Right hindlimb (tissue), 1 donor: ENCODE measurements around the gene CNTN5.
A peak's percentile ranks its signal among the peaks of the same experiment; 100 is the strongest.
"Not testable (repeated sequence)": the region's sequence is repeated elsewhere in the genome, so short reads cannot be mapped to it uniquely, and the experiment has no call there.

ENCODE experiments used
- DNase-seq: peaks from one replicate; pipeline ENCODE4 v3.0.0-alpha.2; 2018

CNTN5 gene

GRCh38 chr11:99020352-99021225 lies at the start of gene CNTN5:
Gene CNTN5 (plus strand): TSS chr11:99020949.
- DNase-seq, result peak; percentile 81

- DNase-seq, result no peak
Observed at GRCh38 chr11:98979205-98979604, 41.5 kb upstream of the CNTN5 start.

GRCh38 chr11:99015634-99016454 lies 4.9 kb upstream of the CNTN5 start:
- DNase-seq, result no peak

- DNase-seq, result no peak
Observed at GRCh38 chr11:99019696-99020095, 1.1 kb upstream of the CNTN5 start.

DNA sequence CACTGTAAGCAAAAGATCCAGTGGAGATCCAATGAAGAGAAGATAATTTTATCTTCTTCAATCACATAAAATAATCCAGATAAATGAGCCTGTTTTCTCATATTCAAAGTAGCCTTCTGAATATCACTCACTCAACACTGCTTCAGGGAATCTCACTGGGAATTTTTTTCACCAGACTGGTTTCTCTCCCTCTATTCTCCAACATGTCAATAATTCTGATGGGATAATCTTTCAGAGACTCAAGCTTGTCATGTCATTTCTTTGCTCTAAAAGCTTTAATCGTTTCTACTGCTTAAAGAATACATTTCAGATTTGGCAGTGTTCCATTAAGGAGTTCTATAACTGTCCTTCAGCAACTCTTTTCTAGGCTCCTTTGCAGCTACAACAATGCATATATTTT lies 16.3 kb downstream of the CNTN5 start:
- DNase-seq, result no peak

DNA sequence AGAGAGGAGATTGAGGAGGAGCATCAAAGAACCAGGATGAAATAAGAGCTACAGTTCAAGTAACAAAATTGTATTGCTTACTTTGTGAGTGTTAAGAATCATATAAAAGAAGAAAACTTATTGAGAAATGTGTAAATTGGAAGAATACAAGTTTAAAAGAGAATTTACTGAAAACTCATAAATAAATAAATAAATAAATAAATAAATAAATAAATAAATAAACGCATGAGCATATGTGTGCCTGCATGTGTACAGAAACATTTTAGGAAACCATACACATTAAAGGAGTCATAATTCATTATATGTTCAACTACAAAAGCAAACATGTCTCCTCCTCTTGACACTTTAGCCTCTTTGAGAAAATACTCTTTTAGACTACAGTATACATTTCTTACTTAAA lies 42.6 kb downstream of the CNTN5 start:
- no peak for DNase-seq

DNA sequence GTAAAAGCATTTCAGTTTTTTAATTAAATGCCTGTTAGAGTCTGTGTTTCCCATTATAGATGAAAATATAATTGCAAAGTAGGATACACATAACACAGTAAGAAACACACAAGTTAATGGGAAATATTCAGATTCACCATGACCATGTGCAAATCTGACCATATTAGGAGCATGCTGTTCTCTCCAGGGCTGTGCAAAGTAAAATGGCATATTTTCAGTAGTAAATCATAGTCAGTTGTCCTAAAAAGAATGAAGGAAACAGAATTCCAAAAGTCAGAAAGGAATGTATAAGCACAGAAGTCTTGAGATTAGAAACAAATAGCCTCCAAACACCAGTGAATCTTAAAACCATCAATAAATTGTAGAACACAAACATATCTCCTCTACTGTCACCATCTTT lies 44.4 kb downstream of the CNTN5 start:
- DNase-seq, result no peak

DNA sequence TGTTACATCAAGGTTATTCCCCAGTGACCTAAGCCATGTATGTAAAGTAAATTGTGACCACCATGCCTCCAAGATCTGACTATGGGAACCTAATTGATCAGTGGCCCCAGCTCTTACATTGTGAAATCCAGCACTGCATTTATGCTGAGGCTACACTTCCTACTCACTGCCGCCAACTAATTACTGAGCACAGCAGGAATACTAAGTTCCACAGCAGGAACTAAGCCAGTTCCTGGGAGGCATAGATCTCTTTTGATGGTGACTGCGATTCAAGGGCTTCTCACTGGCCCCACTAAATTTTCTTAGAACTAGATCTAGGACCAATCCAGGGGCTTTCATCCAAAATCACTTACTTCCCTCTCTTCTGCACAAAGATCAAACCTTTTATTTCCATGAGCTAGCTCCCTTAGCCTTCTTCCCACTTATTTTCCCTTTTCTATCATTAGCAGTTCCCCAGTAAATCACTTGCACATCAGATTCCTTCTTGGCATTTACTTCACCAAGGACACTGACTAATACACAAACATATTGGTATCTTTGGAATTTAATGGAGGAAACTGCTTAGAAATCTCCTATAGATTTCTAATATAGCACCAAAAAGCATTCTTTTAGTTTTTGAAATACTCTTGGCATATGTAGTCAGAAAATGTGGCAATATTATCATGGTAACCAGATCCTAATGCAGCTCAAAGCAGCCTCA lies 46.0 kb downstream of the CNTN5 start:
- no peak for DNase-seq

DNA sequence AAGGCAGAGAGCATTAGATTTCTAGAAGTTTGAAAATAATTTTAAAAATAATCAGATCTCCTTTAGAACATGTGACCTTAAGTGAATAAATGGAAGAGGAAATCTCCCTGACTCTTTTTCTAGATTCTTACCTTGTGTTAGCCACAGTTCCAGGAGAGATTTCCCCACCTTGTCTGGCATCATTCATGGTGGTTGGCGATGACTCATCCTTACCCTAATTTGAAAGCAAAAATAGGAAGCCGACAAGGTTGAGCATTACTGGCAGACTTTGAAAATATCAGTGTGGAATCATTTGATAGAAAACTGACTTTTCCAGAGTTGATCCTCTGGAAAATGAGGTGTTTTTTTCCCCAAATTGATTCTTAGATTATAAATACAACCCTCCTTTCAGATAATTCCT lies 48.1 kb downstream of the CNTN5 start:
- no peak for DNase-seq

DNA sequence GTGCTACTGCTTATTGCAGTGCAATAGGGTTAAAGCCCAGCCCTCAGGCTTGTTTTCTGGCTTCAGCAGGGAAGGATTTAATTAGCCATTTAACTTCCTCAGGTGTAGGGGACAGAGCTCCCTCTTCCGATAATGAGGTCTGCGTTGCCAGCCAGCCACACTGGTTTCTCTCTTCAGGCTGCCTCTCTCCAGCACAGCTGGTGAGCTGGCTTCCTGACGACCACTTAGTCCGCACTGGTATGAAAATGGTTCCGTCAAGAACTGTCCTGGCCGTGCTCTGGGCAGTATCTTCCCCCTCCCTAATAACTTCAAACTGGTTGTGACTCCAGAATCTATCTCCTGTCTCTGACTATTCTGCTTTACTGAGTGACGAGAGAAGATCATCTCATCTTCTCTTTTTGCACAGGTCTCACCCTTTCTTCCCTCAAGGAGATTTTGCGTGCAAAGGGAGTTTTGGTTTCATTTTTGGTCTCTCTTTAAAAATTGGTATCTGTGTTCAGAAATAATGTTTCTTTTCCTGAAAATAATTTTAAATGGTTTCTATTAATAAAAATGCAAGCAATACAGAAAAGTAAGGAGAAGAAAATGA lies 49.2 kb downstream of the CNTN5 start:
- DNase-seq, result peak; percentile 44

- no peak for DNase-seq
Observed at GRCh38 chr11:99079576-99079975, 58.8 kb downstream of the CNTN5 start.

GRCh38 chr11:99080154-99080553 lies 59.4 kb downstream of the CNTN5 start:
- no peak for DNase-seq

DNA sequence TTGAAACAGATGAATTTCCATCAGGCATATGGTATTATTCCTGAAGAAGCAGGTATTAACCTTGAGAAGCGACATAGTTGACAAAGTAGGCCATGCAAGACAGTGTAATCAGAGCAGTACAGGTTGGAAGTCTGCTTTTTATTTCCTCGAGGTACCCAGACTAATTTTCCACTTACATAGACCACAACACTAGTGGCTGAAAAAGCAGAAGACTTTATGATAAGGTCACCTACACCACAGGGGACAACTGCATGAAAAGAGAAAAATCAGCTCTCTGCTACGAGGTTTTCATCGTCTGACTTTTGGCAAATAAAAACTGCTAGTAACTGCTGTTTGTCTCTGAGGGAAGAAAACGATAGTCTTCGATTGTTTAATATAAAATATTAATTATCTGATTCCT lies 77.5 kb downstream of the CNTN5 start:
- no peak for DNase-seq

DNA sequence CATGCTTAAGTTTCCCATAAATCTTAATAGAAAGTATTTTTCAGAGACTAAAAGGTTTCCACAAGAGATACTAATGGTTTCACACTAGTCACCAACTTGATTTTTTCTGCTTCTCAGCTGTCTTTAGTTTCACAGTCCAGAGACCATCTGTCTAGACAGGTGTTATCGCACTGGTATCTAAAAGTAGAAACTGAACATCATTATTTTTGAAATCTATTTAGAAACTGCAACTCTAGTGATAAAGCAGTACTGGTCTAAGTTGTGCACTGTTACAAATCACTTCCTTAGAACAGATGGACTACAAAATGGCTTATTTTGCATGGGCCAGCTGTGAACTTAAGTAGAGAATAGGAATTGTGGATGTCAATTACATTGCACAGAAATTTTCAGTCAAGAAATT lies 78.0 kb downstream of the CNTN5 start:
- DNase-seq, result no peak

DNA sequence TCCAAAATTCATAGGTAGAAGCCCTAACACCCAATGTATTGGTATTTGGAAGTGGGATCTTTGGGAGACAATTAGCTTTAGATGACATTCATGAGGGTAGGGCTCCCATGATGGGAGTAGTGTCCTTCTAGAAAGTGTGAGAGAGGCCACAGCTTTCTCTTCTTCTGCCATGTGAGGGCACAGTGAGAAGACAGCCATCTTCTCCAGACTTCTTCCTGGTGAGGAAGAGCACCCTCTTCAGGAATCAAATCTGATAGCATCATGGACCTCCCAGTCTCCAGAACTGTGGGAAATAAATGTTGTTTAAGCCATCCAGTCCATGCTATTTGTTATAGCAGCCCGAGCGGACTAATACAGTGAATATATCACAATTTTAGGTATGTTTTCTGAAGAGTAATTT lies 96.9 kb downstream of the CNTN5 start:
- DNase-seq, result no peak

- DNase-seq, result not testable (repeated sequence)
Observed at GRCh38 chr11:99133862-99134261, 113.1 kb downstream of the CNTN5 start.

- no peak for DNase-seq
Observed at GRCh38 chr11:99135508-99135907, 114.8 kb downstream of the CNTN5 start.

GRCh38 chr11:99142237-99142636 lies 121.5 kb downstream of the CNTN5 start:
- DNase-seq, result no peak

- no peak for DNase-seq
Observed at GRCh38 chr11:99148352-99148751, 127.6 kb downstream of the CNTN5 start.

DNA sequence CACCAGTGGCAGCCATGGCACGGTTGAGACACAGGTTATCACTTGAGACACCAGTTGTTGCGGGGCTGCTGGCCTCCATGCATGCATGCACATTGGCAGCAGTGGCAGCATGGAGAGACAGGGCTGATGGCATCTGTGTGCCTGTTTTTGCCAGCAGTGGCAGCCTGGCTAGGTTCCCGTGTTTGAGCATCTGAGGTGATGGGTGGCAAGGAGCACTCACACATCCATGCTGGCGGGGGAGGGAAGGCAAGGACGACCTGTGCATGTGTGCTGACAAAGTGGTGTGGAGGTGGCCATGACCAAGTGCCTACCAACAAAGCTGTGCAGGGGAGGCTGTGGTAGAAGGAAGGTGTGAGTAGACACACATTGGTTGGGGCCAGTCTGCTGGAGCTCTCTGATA lies 133.5 kb downstream of the CNTN5 start:
- no peak for DNase-seq

- no peak for DNase-seq
Observed at GRCh38 chr11:99160447-99160846, 139.7 kb downstream of the CNTN5 start.

DNA sequence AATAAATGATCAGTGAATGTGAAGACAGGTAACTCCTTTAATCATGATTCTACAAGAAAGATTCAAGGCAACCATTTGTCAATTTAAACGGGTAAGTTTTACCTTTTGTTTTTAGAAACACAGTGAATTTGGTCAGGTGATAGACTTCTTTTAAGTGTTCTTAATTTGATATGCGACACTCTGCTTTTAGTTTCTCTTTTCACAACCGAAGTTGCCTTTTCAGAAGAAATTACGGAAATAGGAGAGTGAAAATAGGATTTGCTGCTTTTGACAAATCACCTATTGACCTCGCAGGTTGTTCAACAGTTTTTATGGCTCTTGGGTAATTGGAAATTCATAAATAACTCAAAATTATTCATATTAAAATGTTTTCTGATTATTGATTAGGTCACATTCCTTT lies 142.1 kb downstream of the CNTN5 start:
- no peak for DNase-seq

GRCh38 chr11:99170591-99170990 lies 149.8 kb downstream of the CNTN5 start:
- no peak for DNase-seq
